Vagina (tissue), 2 donors: ENCODE results near the gene GATA5. TPM values are rescaled to one million over a fixed set of nuclear protein-coding genes. Genes with fewer than 3 reads are reported as not detected.

ENCODE experiments used
- DNase-seq, 2 donors: peaks; one replicate each; pipeline ENCODE4 v3.0.0-alpha.2; 2017; ENCODE audit errors: extremely low spot score in 2 of 2
- H3K27ac ChIP-seq: fragments of 200-600 bp; sonication (generic); one replicate; pipeline ENCODE4 v1.5.1; 2019
- H3K27me3 ChIP-seq: fragments of 200-600 bp; sonication (generic); one replicate; pipeline ENCODE4 v1.5.1; 2019
- H3K36me3 ChIP-seq, 2 donors: fragments of 200-600 bp; sonication (generic); one replicate each; pipeline ENCODE4 v1.5.1; 2017 to 2019
- H3K4me1 ChIP-seq: fragments of 200-600 bp; sonication (generic); one replicate; pipeline ENCODE4 v1.5.1; 2019
- H3K4me3 ChIP-seq, 2 donors: fragments of 200-600 bp; sonication (generic); 1 replicate in 1 of 2; 2 replicates in 1 of 2; pipeline ENCODE4 v1.5.1; 2016 to 2019
- H3K9me3 ChIP-seq: fragments of 200-600 bp; sonication (generic); one replicate; pipeline ENCODE4 v1.5.1; 2019
- POLR2A ChIP-seq, 2 donors: fragments of 450-650 bp; IDR thresholded peaks; one replicate each; pipeline ENCODE4 v1.6.1; 2017; ENCODE audit warnings: antibody characterized with exemption in 2 of 2, mild to moderate bottlenecking in 2 of 2, moderate library complexity in 2 of 2
- POLR2AphosphoS5 ChIP-seq, 2 donors: sonication (generic); formaldehyde crosslinking; IDR thresholded peaks; one replicate each; pipeline ENCODE4 v1.9.0; 2017; ENCODE audit warnings: antibody characterized with exemption in 2 of 2, mild to moderate bottlenecking in 2 of 2, low read depth in 1 of 2; ENCODE audit not compliant: insufficient read depth in 1 of 2
- intact Hi-C: fragments of 100-400 bp; cut with DNase I; formaldehyde crosslinking; loops from one replicate; pipeline ENCODE4 v1.15.1; 2023
- total RNA-seq: library from RNA; depleted of rRNA; stranded (reverse); fragments of >200 nt; gene quantifications from one replicate; pipeline ENCODE4 v1.2.3, GENCODE V29; 2016
- TF ChIP-seq, protein P1 (sequence below), 3 experiments: fragments of 450-650 bp in 2 of 3; fragments of 200-600 bp in 1 of 3; sonication (generic) in 1 of 3; IDR thresholded peaks; one replicate each; pipeline ENCODE4 v1.5.1; 2017 to 2019; ENCODE audit warnings: antibody characterized with exemption in 3 of 3, mild to moderate bottlenecking in 2 of 3, moderate library complexity in 2 of 3

GATA5 gene
- total RNA-seq, 1 donor from 2014 or later, result 7.9 TPM

GRCh38 chr20:62416651-62417637 is 58.9 kb downstream of the GATA5 start:
- TF ChIP-seq, protein P1, sequence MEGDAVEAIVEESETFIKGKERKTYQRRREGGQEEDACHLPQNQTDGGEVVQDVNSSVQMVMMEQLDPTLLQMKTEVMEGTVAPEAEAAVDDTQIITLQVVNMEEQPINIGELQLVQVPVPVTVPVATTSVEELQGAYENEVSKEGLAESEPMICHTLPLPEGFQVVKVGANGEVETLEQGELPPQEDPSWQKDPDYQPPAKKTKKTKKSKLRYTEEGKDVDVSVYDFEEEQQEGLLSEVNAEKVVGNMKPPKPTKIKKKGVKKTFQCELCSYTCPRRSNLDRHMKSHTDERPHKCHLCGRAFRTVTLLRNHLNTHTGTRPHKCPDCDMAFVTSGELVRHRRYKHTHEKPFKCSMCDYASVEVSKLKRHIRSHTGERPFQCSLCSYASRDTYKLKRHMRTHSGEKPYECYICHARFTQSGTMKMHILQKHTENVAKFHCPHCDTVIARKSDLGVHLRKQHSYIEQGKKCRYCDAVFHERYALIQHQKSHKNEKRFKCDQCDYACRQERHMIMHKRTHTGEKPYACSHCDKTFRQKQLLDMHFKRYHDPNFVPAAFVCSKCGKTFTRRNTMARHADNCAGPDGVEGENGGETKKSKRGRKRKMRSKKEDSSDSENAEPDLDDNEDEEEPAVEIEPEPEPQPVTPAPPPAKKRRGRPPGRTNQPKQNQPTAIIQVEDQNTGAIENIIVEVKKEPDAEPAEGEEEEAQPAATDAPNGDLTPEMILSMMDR (IDR thresholded peaks at IDR 0.05), result no peak
- no peak for TF ChIP-seq POLR2A (IDR thresholded peaks at IDR 0.05)
- TF ChIP-seq POLR2AphosphoS5 (IDR thresholded peaks at IDR 0.05; ENCODE audit: insufficient read depth in 1 of 2, low read depth in 1 of 2), result no peak
- no peak for DNase-seq
- H3K27ac ChIP-seq, result no peak overlapping the region
- no peak overlapping the region for H3K4me3 ChIP-seq
- H3K27me3 ChIP-seq, result no peaks in the 10 kb centered on the region
- no peaks in the 10 kb centered on the region for H3K4me1 ChIP-seq
- intact Hi-C loops, result loop anchor here (10.0 kb wide), 1 partner anchor 398 kb away; the partner anchor contains the start of gene COL9A3
- no peaks in the 10 kb centered on the region for H3K9me3 ChIP-seq
- no peaks in the 10 kb centered on the region for H3K36me3 ChIP-seq

GRCh38 chr20:62415354-62416111 is 60.3 kb downstream of the GATA5 start:
- intact Hi-C loops, result loop anchor here (10.0 kb wide), 1 partner anchor 399 kb away; the partner anchor contains the start of gene COL9A3
- no peak for DNase-seq
- TF ChIP-seq, protein P1 (IDR thresholded peaks at IDR 0.05), result no peak
- TF ChIP-seq POLR2A (IDR thresholded peaks at IDR 0.05) (no peak), POLR2AphosphoS5 (IDR thresholded peaks at IDR 0.05; ENCODE audit: insufficient read depth in 1 of 2, low read depth in 1 of 2) (no peak)
- no peak overlapping the region for H3K4me3 ChIP-seq
- H3K27me3 ChIP-seq, result no peaks in the 10 kb centered on the region
- H3K36me3 ChIP-seq, result no peaks in the 10 kb centered on the region
- no peak overlapping the region for H3K27ac ChIP-seq
- peaks cover 2% of the 10 kb centered on the region for H3K4me1 ChIP-seq
- no peaks in the 10 kb centered on the region for H3K9me3 ChIP-seq

- DNase-seq, result no peak
- Histone ChIP-seq H3K27me3 (no peaks in the 10 kb centered on the region), H3K4me3 (no peak overlapping the region), H3K4me1 (peaks cover 10% of the 10 kb centered on the region), H3K27ac (no peak overlapping the region), H3K36me3 (no peaks in the 10 kb centered on the region), H3K9me3 (no peaks in the 10 kb centered on the region)
- TF ChIP-seq, protein P1 (IDR thresholded peaks at IDR 0.05), result no peak
- TF ChIP-seq POLR2A (IDR thresholded peaks at IDR 0.05) (no peak), POLR2AphosphoS5 (IDR thresholded peaks at IDR 0.05; ENCODE audit: insufficient read depth in 1 of 2, low read depth in 1 of 2) (no peak)
- intact Hi-C loops, result loop anchor here (10.0 kb wide), 1 partner anchor 401 kb away; the partner anchor contains the start of gene COL9A3
These were observed 61.8 kb downstream of the GATA5 start for GRCh38 chr20:62413896-62414481.

Other genes starting within 250 kb of the GATA5 start
- gene OSBPL2, start 237.5 kb downstream of the GATA5 start, total RNA-seq, result 51.3 TPM
- gene ADRM1, start 173.0 kb downstream of the GATA5 start, total RNA-seq, result 110 TPM
- 150 TPM for gene LAMA5, start 108.7 kb downstream of the GATA5 start, total RNA-seq
- 1,935 TPM for gene RPS21, start 88.9 kb downstream of the GATA5 start, total RNA-seq
- 1.5 TPM for gene CABLES2, start 68.7 kb downstream of the GATA5 start, total RNA-seq
- gene RBBP8NL, start 48.5 kb downstream of the GATA5 start, total RNA-seq, result 1.7 TPM
- 45.9 TPM for gene SLCO4A1, start 166.5 kb upstream of the GATA5 start, total RNA-seq
- 0.49 TPM for gene NTSR1, start 232.8 kb upstream of the GATA5 start, total RNA-seq